Nephron progenitor cell (in vitro differentiated cells): ENCODE results near the gene ATP6AP1.

Experiments
- DNase-seq: peaks from one replicate; pipeline ENCODE4 v3.0.0; 2021
- H3K27ac Mint-ChIP-seq: 2 replicates; pipeline ENCODE4 v1.8.0; 2021; ENCODE audit warnings: mild to moderate bottlenecking, moderate library complexity, mixed read lengths
- H3K27me3 Mint-ChIP-seq: 2 replicates; pipeline ENCODE4 v1.8.0; 2021; ENCODE audit warnings: mild to moderate bottlenecking, low read depth, mixed read lengths; ENCODE audit not compliant: poor library complexity
- H3K36me3 Mint-ChIP-seq: 2 replicates; pipeline ENCODE4 v1.8.0; 2021; ENCODE audit warnings: low read depth, mixed read lengths
- H3K4me1 Mint-ChIP-seq: 2 replicates; pipeline ENCODE4 v1.8.0; 2021; ENCODE audit warnings: mixed read lengths
- H3K4me3 Mint-ChIP-seq: 2 replicates; pipeline ENCODE4 v1.8.0; 2021; ENCODE audit warnings: mild to moderate bottlenecking, moderate library complexity, mixed read lengths
- H3K9me3 Mint-ChIP-seq: 2 replicates; pipeline ENCODE4 v1.8.0; 2021; ENCODE audit warnings: mild to moderate bottlenecking, moderate library complexity, mixed read lengths
- CTCF ChIP-seq: fragments of 200-600 bp; sonication (generic); IDR thresholded peaks from 2 replicates; pipeline ENCODE4 v1.5.0; 2021; ENCODE audit warnings: antibody characterized with exemption

ATP6AP1 gene

GRCh38 chrX:154464806-154465365 is 36.4 kb downstream of the ATP6AP1 start:
- TF ChIP-seq CTCF: no peak

GRCh38 chrX:154465601-154466000 is 37.1 kb downstream of the ATP6AP1 start:
- no peak overlapping the region for H3K27ac Mint-ChIP-seq
- peaks cover 12% of the 10 kb centered on the region for H3K36me3 Mint-ChIP-seq
- no peak for TF ChIP-seq CTCF
- H3K9me3 Mint-ChIP-seq: peaks cover 35% of the 10 kb centered on the region
- DNase-seq: no peak
- no peaks in the 10 kb centered on the region for H3K27me3 Mint-ChIP-seq
- no peak overlapping the region for H3K4me3 Mint-ChIP-seq
- no peaks in the 10 kb centered on the region for H3K4me1 Mint-ChIP-seq

More at GRCh38 chrX:154464806-154465365, 36.4 kb downstream of the ATP6AP1 start:
- Mint-ChIP-seq H3K9me3 (peaks cover 29% of the 10 kb centered on the region), H3K4me1 (peaks cover 5% of the 10 kb centered on the region), H3K27ac (no peak overlapping the region), H3K36me3 (peaks cover 12% of the 10 kb centered on the region), H3K27me3 (no peaks in the 10 kb centered on the region), H3K4me3 (no peak overlapping the region)
- no peak for DNase-seq

- DNase-seq: no peak
- no peak overlapping the region for H3K27ac Mint-ChIP-seq
- H3K27me3 Mint-ChIP-seq: no peaks in the 10 kb centered on the region
- TF ChIP-seq CTCF: no peak
- H3K36me3 Mint-ChIP-seq: peaks cover 12% of the 10 kb centered on the region
- H3K4me1 Mint-ChIP-seq: no peaks in the 10 kb centered on the region
- no peak overlapping the region for H3K4me3 Mint-ChIP-seq
- H3K9me3 Mint-ChIP-seq: peaks cover 38% of the 10 kb centered on the region
Observed at GRCh38 chrX:154466036-154466435, 37.6 kb downstream of the ATP6AP1 start.

GRCh38 chrX:154466907-154467306 is 38.4 kb downstream of the ATP6AP1 start:
- H3K27me3 Mint-ChIP-seq: no peaks in the 10 kb centered on the region
- peaks cover 30% of the 10 kb centered on the region for H3K9me3 Mint-ChIP-seq
- DNase-seq: no peak
- H3K27ac Mint-ChIP-seq: no peak overlapping the region
- peaks cover 7% of the 10 kb centered on the region for H3K36me3 Mint-ChIP-seq
- no peaks in the 10 kb centered on the region for H3K4me1 Mint-ChIP-seq
- no peak for TF ChIP-seq CTCF
- H3K4me3 Mint-ChIP-seq: no peak overlapping the region

GRCh38 chrX:154467556-154467955 is 39.1 kb downstream of the ATP6AP1 start:
- Mint-ChIP-seq H3K4me1 (no peaks in the 10 kb centered on the region), H3K9me3 (peaks cover 30% of the 10 kb centered on the region), H3K27me3 (no peaks in the 10 kb centered on the region), H3K27ac (no peak overlapping the region), H3K36me3 (peaks cover 6% of the 10 kb centered on the region), H3K4me3 (no peak overlapping the region)
- no peak for DNase-seq
- no peak for TF ChIP-seq CTCF

GRCh38 chrX:154468217-154468616 is 39.7 kb downstream of the ATP6AP1 start:
- no peak overlapping the region for H3K4me3 Mint-ChIP-seq
- peaks cover 27% of the 10 kb centered on the region for H3K9me3 Mint-ChIP-seq

More at GRCh38 chrX:154468217-154468616, 39.7 kb downstream of the ATP6AP1 start:
- DNase-seq: no peak
- Mint-ChIP-seq H3K27ac (no peak overlapping the region), H3K4me1 (no peaks in the 10 kb centered on the region), H3K27me3 (no peaks in the 10 kb centered on the region), H3K36me3 (peaks cover 4% of the 10 kb centered on the region)
- no peak for TF ChIP-seq CTCF
